Measurements from ENCODE around the gene NPAT. TPM values are rescaled to one million over a fixed set of nuclear protein-coding genes. Genes with fewer than 3 reads are reported as not detected.

Gene NPAT
- total and polyA plus RNA-seq, 10 of the 15 experiments (the other 5 are each of a cell fraction or from before 2014, with no cell fraction given) = 7.5 to 32.8 (median 20.1) TPM

DNA sequence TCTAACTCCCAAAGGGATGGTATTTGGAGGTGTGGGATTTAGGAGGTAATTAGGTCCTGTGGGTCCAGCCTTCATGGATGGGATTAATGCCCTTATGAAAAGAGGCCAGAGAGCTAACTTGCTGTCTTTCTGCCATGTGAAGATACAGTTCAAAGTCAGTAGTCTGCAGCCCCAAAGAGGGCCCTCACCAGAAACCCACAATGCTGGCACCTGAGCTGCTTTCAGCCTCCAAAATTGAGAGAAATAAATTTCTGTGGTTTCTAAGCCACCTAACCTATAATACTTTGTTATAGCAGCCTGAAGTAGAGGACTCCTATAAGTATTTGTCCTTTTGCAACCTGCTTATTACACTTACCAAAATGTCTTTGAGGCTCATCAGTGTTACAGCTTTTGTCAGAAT is 16.6 kb upstream of the NPAT start:
- Histone ChIP-seq H3K27me3 (replicated peaks in 1 of 2; ENCODE audit: control insufficient read depth in 2 of 2, insufficient read depth in 2 of 2, low read length in 1 of 2) (no peaks in the 10 kb centered on the region), H3K9me3 (replicated peaks; ENCODE audit: control insufficient read depth, insufficient read depth, low read length) (no peaks in the 10 kb centered on the region), H2AFZ (ENCODE audit: control insufficient read depth, low read depth, low read length) (no peak overlapping the region), H3K4me1 (ENCODE audit: control insufficient read depth, insufficient read depth, low read length) (peaks cover 20% of the 10 kb centered on the region), H3K9ac (ENCODE audit: control insufficient read depth, insufficient read depth, low read length) (no peak overlapping the region), H3K36me3 (ENCODE audit: control insufficient read depth in 2 of 2, insufficient read depth in 2 of 2, low read length in 1 of 2) (peaks cover 0 to 6% of the 10 kb centered on the region in 2 experiments; a peak in 1 of 4 replicates), H4K20me1 (ENCODE audit: control insufficient read depth, insufficient read depth) (no peaks in the 10 kb centered on the region), H3K4me2 (ENCODE audit: control insufficient read depth, insufficient read depth) (no peak overlapping the region), H3K79me2 (ENCODE audit: control insufficient read depth, insufficient read depth, low read length) (no peaks in the 10 kb centered on the region), H3K4me3 (no peak overlapping the region), H3K27ac (ENCODE audit: control insufficient read depth, insufficient read depth) (no peak overlapping the region)
- intact Hi-C loops (cut with micrococcal nuclease; ENCODE audit: unreplicated experiment) (loop anchor here (5.0 kb wide), 1 partner anchor 423 kb away; no protein-coding TSS in a partner anchor), in situ Hi-C loops (cut with MboI) (no loop called here)
- TF ChIP-seq POU2F2 (IDR thresholded peaks at IDR 0.05; ENCODE audit: borderline replicate concordance, low read depth, low read length) (no peak), RUNX3 (IDR thresholded peaks at IDR 0.05; ENCODE audit: low read length) (0 out of 2 replicates have a peak, but pooled peaks have one; percentile 20)
- SMC1A ChIA-PET (ENCODE audit: uncharacterized antibody, unreplicated experiment) = interaction anchor here (0.8 to 6.9 kb wide), 5 partner anchors 10 to 187 kb away, joined by 3 to 112 read pairs (median 4); partner anchors contain the start of genes ATM and NPAT
- DNase-seq (ENCODE audit: low read depth, low spot score) (no peak), ATAC-seq (no peak), FAIRE-seq (no peak)
- RAD21 ChIA-PET (ENCODE audit: unreplicated experiment) = interaction anchor here (5.0 kb wide), 1 partner anchor 15 kb away, joined by 82 read pairs; the partner anchor contains the start of genes ATM and NPAT
- POLR2A ChIA-PET = no interaction called here
- CTCF ChIA-PET = interaction anchor here (3.8 kb wide), 1 partner anchor 17 kb away, joined by 33 read pairs; the partner anchor contains the start of genes ATM and NPAT
- BruUV-seq (replicated peaks) = no TSS peak

GRCh38 chr11:108237058-108237481 is 14.6 kb upstream of the NPAT start:
- FAIRE-seq (no peak), DNase-seq (ENCODE audit: low read depth, low spot score) (no peak), ATAC-seq (peak; percentile 74)
- Histone ChIP-seq H3K36me3 (ENCODE audit: control insufficient read depth in 2 of 2, insufficient read depth in 2 of 2, low read length in 1 of 2) (peaks cover 0 to 16% of the 10 kb centered on the region in 2 experiments; a peak in 2 of 4 replicates), H3K4me2 (ENCODE audit: control insufficient read depth, insufficient read depth) (peak overlapping the region; percentile 72), H2AFZ (ENCODE audit: control insufficient read depth, low read depth, low read length) (peak overlapping the region; percentile 41), H3K27me3 (replicated peaks in 1 of 2; ENCODE audit: control insufficient read depth in 2 of 2, insufficient read depth in 2 of 2, low read length in 1 of 2) (no peaks in the 10 kb centered on the region), H4K20me1 (ENCODE audit: control insufficient read depth, insufficient read depth) (no peaks in the 10 kb centered on the region), H3K79me2 (ENCODE audit: control insufficient read depth, insufficient read depth, low read length) (no peaks in the 10 kb centered on the region), H3K4me1 (ENCODE audit: control insufficient read depth, insufficient read depth, low read length) (peaks cover 20% of the 10 kb centered on the region), H3K9ac (ENCODE audit: control insufficient read depth, insufficient read depth, low read length) (peak overlapping the region; percentile 42; the same call in 1 of the 2 replicates), H3K27ac (ENCODE audit: control insufficient read depth, insufficient read depth) (peak overlapping the region; percentile 84), H3K4me3 (no peak overlapping the region), H3K9me3 (replicated peaks; ENCODE audit: control insufficient read depth, insufficient read depth, low read length) (no peaks in the 10 kb centered on the region)
- CTCF ChIA-PET = interaction anchor here (0.6 to 3.8 kb wide), 11 partner anchors 9 to 717 kb away, joined by 3 to 33 read pairs (median 5); partner anchors contain the start of genes ATM, CUL5 and NPAT
- WGBS (ENCODE audit: insufficient coverage, insufficient replicate concordance, low lambda C conversion rate, missing lambda C conversion rate) = 0% methylated on average over 1 of the region's 1 CpG
- in situ Hi-C loops (cut with MboI) = no loop called here
- RAD21 ChIA-PET (ENCODE audit: unreplicated experiment) = interaction anchor here (0.7 to 5.0 kb wide), 13 partner anchors 8 to 428 kb away, joined by 3 to 82 read pairs (median 3); partner anchors contain the start of genes ATM, DDX10 and NPAT
- intact Hi-C loops (cut with micrococcal nuclease; ENCODE audit: unreplicated experiment) = loop anchor here (5.0 kb wide), 1 partner anchor 425 kb away; no protein-coding TSS in a partner anchor
- POLR2A ChIA-PET = interaction anchor here (0.6 to 4.2 kb wide), 9 partner anchors 9 to 231 kb away, joined by 3 to 43 read pairs (median 4); partner anchors contain the start of genes ATM and NPAT
- TF ChIP-seq BACH1 (IDR thresholded peaks at IDR 0.05; ENCODE audit: borderline replicate concordance) = 0 out of 2 replicates have a peak, but pooled peaks have one; percentile 5
- 0 out of 2 replicates have a peak, but pooled peaks have one; percentile 54 for TF ChIP-seq NFIC (IDR thresholded peaks at IDR 0.05; ENCODE audit: low read depth, low read length)
- TF ChIP-seq MTA2 (IDR thresholded peaks at IDR 0.05; ENCODE audit: low read depth) = 0 out of 2 replicates have a peak, but pooled peaks have one; percentile 5
- TF ChIP-seq MEF2A (IDR thresholded peaks at IDR 0.05; ENCODE audit: insufficient read depth, low read depth, low read length) = 0 out of 2 replicates have a peak, but pooled peaks have one; percentile 28
- TF ChIP-seq CHD1 (IDR thresholded peaks at IDR 0.05; ENCODE audit: low read depth, low read length) = no peak
- TF ChIP-seq POLR2AphosphoS2 (IDR thresholded peaks at IDR 0.05; ENCODE audit: low read depth, low read length) = no peak
- no peak for TF ChIP-seq CHD2 (IDR thresholded peaks at IDR 0.05; ENCODE audit: borderline replicate concordance, low read depth, low read length)
- TF ChIP-seq MEF2B (IDR thresholded peaks at IDR 0.05; ENCODE audit: partially characterized antibody, poor library complexity, severe bottlenecking) = peak; percentile 77
- BruUV-seq (replicated peaks) = no TSS peak
- SMC1A ChIA-PET (ENCODE audit: uncharacterized antibody, unreplicated experiment) = interaction anchor here (0.6 to 6.9 kb wide), 17 partner anchors 8 to 426 kb away, joined by 3 to 112 read pairs (median 3); partner anchors contain the start of genes ATM, CUL5 and NPAT
